SU-DHL-6 (cell line): ENCODE data around the gene CACNA2D1.

Experiments
- H2AFZ ChIP-seq: fragments of 200-600 bp; sonication (generic); 2 replicates; pipeline ENCODE4 v1.6.1; 2014; ENCODE audit warnings: low read depth, mild to moderate bottlenecking, moderate library complexity, mixed read lengths, antibody characterized with exemption, low read length; ENCODE audit not compliant: severe bottlenecking
- H3F3A ChIP-seq: fragments of 200-600 bp; shearing (Covaris generic); 2 replicates; pipeline ENCODE4 v1.6.0; 2016; ENCODE audit warnings: antibody characterized with exemption, mild to moderate bottlenecking; ENCODE audit not compliant: insufficient read depth
- H3K27ac ChIP-seq: fragments of 200-600 bp; sonication (generic); 2 replicates; pipeline ENCODE4 v1.5.1; 2016; ENCODE audit warnings: low read depth, mild to moderate bottlenecking, low read length, moderate library complexity, mixed read lengths
- H3K27me3 ChIP-seq: fragments of 200-600 bp; sonication (generic), shearing (Covaris generic); 2 replicates; pipeline ENCODE4 v1.6.0; 2014; ENCODE audit warnings: mild to moderate bottlenecking, low read length
- H3K36me3 ChIP-seq: fragments of 200-600 bp; sonication (generic); 2 replicates; pipeline ENCODE4 v1.6.1; 2014; ENCODE audit warnings: mild to moderate bottlenecking, low read length, mixed read lengths
- H3K4me2 ChIP-seq: fragments of 300-600, 200-600 bp; shearing (Covaris generic), sonication (generic); 2 replicates; pipeline ENCODE4 v1.6.0; 2014; ENCODE audit warnings: low read length, low read depth, mild to moderate bottlenecking; ENCODE audit not compliant: poor library complexity, severe bottlenecking
- H3K4me3 ChIP-seq: fragments of 200-600 bp; sonication (generic); 2 replicates; pipeline ENCODE4 v1.5.1; 2014; ENCODE audit warnings: antibody characterized with exemption, low read length, mild to moderate bottlenecking, mixed read lengths; ENCODE audit not compliant: insufficient read depth, poor library complexity, severe bottlenecking
- H3K79me2 ChIP-seq: fragments of 200-600 bp; sonication (generic); 2 replicates; pipeline ENCODE4 v1.6.1; 2014; ENCODE audit warnings: mild to moderate bottlenecking, low read length, moderate library complexity; ENCODE audit not compliant: insufficient read depth
- H3K9ac ChIP-seq: fragments of 200-600 bp; sonication (generic); 2 replicates; pipeline ENCODE4 v1.7.0; 2014; ENCODE audit warnings: mild to moderate bottlenecking, low read length
- H3K9me2 ChIP-seq: fragments of 200-600 bp; sonication (generic); replicated peaks from 2 replicates; pipeline ENCODE4 v1.6.1; 2014; ENCODE audit warnings: low read length; ENCODE audit not compliant: insufficient read depth
- H3K9me3 ChIP-seq: fragments of 200-600 bp; sonication (generic); 2 replicates; pipeline ENCODE4 v1.6.1; 2014; ENCODE audit warnings: low read length, mixed read lengths; ENCODE audit not compliant: insufficient read depth
- H4K20me1 ChIP-seq: fragments of 200-600 bp; sonication (generic); 2 replicates; pipeline ENCODE4 v1.6.1; 2014; ENCODE audit warnings: low read depth, mild to moderate bottlenecking, antibody characterized with exemption, low read length, moderate library complexity, mixed read lengths
- CTCF ChIP-seq: fragments of 200-600 bp; sonication (generic); IDR thresholded peaks from one replicate; pipeline ENCODE4 v1.5.1; 2017; ENCODE audit warnings: antibody characterized with exemption, mild to moderate bottlenecking, low read length, moderate library complexity; ENCODE audit not compliant: insufficient read depth, poor library complexity, severe bottlenecking
- EZH2phosphoT487 ChIP-seq: fragments of 200-600 bp; sonication (generic), shearing (Covaris generic); conservative IDR thresholded peaks from 2 replicates; pipeline ENCODE4 v1.6.1; 2018; ENCODE audit warnings: mild to moderate bottlenecking, antibody characterized with exemption, low read length, moderate library complexity, mixed read lengths

The CACNA2D1 gene

GRCh38 chr7:82274681-82275080 lies 168.9 kb downstream of the CACNA2D1 start:
- Histone ChIP-seq H3F3A (no peaks in the 10 kb centered on the region), H3K79me2 (no peaks in the 10 kb centered on the region), H4K20me1 (no peaks in the 10 kb centered on the region), H3K9me3 (no peaks in the 10 kb centered on the region), H3K4me2 (no peak overlapping the region), H3K27ac (no peak overlapping the region), H3K9me2 (0 out of 2 replicates have a peak, but pooled peaks cover 2% of the 10 kb centered on the region), H3K9ac (no peak overlapping the region), H3K4me3 (no peak overlapping the region), H3K27me3 (no peaks in the 10 kb centered on the region; the same call in 1 of the 2 replicates), H2AFZ (no peak overlapping the region), H3K36me3 (no peaks in the 10 kb centered on the region)
- TF ChIP-seq CTCF (no peak), EZH2phosphoT487 (no peak)

GRCh38 chr7:82273886-82274285 lies 169.7 kb downstream of the CACNA2D1 start:
- no peaks in the 10 kb centered on the region for H3K36me3 ChIP-seq
- no peak overlapping the region for H3K27ac ChIP-seq
- TF ChIP-seq CTCF (no peak), EZH2phosphoT487 (no peak)
- H3K9me3 ChIP-seq: no peaks in the 10 kb centered on the region
- no peaks in the 10 kb centered on the region for H4K20me1 ChIP-seq
- no peaks in the 10 kb centered on the region; the same call in 1 of the 2 replicates for H3K27me3 ChIP-seq
- H3K9ac ChIP-seq: no peak overlapping the region
- H2AFZ ChIP-seq: no peak overlapping the region
- H3K4me2 ChIP-seq: no peak overlapping the region
- no peak overlapping the region for H3K4me3 ChIP-seq
- no peaks in the 10 kb centered on the region for H3K79me2 ChIP-seq
- H3K9me2 ChIP-seq: 0 out of 2 replicates have a peak, but pooled peaks cover 3% of the 10 kb centered on the region
- no peaks in the 10 kb centered on the region for H3F3A ChIP-seq

GRCh38 chr7:82270870-82271269 lies 172.7 kb downstream of the CACNA2D1 start:
- no peaks in the 10 kb centered on the region for H3F3A ChIP-seq
- no peaks in the 10 kb centered on the region for H4K20me1 ChIP-seq
- no peak overlapping the region for H3K27ac ChIP-seq
- TF ChIP-seq CTCF (no peak), EZH2phosphoT487 (no peak)
- no peak overlapping the region for H3K9ac ChIP-seq
- 0 out of 2 replicates have a peak, but pooled peaks cover 3% of the 10 kb centered on the region for H3K9me2 ChIP-seq
- H3K9me3 ChIP-seq: no peaks in the 10 kb centered on the region
- H3K36me3 ChIP-seq: no peaks in the 10 kb centered on the region
- H3K4me2 ChIP-seq: no peak overlapping the region
- H3K79me2 ChIP-seq: no peaks in the 10 kb centered on the region
- no peaks in the 10 kb centered on the region for H3K27me3 ChIP-seq
- H3K4me3 ChIP-seq: no peak overlapping the region
- no peak overlapping the region for H2AFZ ChIP-seq
